Occipital lobe (tissue), 2 donors: ENCODE measurements around the gene HFE. TPM values are rescaled to one million over a fixed set of nuclear protein-coding genes. Genes with fewer than 3 reads are reported as not detected.
"Not testable (repeated sequence)": the region's sequence is repeated elsewhere in the genome, so short reads cannot be mapped to it uniquely, and the experiment has no call there.

Experiments used
- DNase-seq: peaks from one replicate; lab custom pipeline; 2025; lab: John Stamatoyannopoulos, UW
- total RNA-seq: library from RNA; depleted of rRNA; stranded (reverse); fragments of >200 nt; gene quantifications from one replicate; pipeline ENCODE4 v1.2.3, GENCODE V29; 2014

Gene HFE
- total RNA-seq, 1 donor from 2014 or later = 1.1 TPM

GRCh38 chr6:26107935-26108334 is 20.7 kb downstream of the HFE start:
- DNase-seq = no peak

DNA sequence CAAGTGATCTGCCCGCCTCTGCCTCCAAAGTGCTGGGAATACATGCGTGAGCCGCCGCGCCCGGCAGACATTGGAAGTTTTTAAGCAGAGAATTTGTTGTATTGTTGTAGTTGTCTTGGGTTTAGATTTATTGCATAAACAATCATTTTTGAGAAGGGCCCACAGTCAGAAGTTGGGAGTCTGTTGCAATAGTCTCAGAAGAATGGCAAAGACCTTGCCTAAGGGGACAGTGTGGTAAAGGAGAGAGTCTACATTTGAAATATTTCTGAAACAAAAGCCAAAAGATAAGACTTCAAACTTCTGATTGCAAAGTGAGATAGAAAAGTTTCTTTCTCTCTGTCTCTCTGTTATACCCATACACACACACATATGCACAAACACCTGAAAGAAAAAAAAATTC is 22.5 kb downstream of the HFE start:
- no peak for DNase-seq

- DNase-seq = no peak
Measured at GRCh38 chr6:26113570-26113969, 26.3 kb downstream of the HFE start.

DNA sequence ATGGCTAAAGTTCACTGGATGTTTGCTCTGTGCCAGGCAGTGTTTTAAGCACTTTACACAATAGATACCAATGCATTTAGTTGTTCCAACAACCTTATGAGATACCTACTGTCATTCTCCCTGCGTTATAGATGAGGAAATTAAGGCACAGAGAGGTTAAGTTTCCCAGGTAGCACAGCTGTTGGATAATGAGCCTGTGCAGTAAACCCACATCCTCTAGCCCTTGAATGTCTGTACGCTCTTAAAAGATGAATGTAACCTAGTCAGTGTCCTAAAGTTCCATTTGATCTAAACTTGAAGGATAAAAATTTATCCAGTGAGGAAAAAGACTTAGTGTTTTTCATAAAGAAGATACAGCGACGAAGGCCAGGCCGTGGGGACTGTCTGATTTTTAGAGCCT is 28.0 kb downstream of the HFE start:
- DNase-seq = no peak

DNA sequence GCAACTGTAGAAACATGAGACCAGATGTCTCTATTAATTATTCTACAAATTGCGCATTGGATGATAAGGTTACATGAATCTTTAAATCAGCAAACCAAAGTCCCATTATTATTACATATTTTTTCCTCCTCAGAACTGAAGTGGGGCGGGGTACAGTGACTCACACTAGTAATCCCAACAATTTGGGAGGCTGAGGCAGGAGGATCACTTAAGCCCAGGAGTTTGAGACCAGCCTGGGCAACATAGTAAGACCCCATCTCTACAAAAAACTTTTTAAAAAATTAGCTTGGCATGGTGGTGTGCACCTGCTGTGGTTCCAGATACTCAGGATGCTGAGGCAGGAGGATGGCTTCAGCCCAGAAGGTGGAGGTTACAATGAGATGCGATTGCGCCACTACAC is 29.0 kb downstream of the HFE start:
- no peak for DNase-seq

DNA sequence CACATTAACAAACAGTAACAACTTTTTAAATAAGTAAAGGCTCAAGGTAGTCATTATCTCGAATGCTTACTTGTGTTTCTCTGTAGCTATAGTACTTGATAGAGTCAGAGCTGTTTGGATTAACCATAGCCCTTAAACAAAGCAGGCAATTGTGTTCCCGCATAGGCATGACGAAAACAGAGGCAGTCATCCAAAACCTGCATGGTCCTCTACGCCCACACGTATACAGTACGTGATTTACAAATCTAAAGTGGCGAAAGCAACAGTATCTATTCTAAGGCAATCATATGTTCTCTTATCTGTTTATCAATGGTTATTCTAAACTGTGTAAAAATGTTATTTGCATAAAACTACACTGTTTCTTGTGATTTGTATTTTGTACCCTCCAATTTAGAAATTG is 31.8 kb downstream of the HFE start:
- no peak for DNase-seq

DNA sequence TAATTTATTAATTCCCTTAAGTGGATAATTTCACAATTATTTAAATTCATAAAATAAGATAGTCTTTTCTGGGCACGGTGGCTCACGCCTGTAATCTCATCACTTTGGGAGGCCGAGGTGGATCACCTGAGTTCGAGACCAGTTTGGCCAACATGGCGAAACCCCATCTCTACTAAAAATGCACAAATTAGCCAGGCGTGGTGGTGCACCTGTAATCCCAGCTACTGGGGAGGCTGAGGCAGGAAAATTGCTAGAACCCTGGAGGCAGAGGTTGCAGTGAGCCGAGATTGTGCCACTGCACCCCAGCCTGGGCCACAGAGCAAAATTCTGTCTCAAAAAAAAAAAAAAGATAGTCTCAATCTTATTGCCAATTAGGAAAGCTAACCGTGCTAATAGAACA is 32.9 kb downstream of the HFE start:
- not testable (repeated sequence) for DNase-seq

- no peak for DNase-seq
Measured at GRCh38 chr6:26120807-26121140, 33.5 kb downstream of the HFE start.

GRCh38 chr6:26121141-26122004 is 34.1 kb downstream of the HFE start:
- no peak for DNase-seq

GRCh38 chr6:26122005-26122388 is 34.8 kb downstream of the HFE start:
- no peak for DNase-seq

GRCh38 chr6:26122402-26122792 is 35.2 kb downstream of the HFE start:
- DNase-seq = no peak

DNA sequence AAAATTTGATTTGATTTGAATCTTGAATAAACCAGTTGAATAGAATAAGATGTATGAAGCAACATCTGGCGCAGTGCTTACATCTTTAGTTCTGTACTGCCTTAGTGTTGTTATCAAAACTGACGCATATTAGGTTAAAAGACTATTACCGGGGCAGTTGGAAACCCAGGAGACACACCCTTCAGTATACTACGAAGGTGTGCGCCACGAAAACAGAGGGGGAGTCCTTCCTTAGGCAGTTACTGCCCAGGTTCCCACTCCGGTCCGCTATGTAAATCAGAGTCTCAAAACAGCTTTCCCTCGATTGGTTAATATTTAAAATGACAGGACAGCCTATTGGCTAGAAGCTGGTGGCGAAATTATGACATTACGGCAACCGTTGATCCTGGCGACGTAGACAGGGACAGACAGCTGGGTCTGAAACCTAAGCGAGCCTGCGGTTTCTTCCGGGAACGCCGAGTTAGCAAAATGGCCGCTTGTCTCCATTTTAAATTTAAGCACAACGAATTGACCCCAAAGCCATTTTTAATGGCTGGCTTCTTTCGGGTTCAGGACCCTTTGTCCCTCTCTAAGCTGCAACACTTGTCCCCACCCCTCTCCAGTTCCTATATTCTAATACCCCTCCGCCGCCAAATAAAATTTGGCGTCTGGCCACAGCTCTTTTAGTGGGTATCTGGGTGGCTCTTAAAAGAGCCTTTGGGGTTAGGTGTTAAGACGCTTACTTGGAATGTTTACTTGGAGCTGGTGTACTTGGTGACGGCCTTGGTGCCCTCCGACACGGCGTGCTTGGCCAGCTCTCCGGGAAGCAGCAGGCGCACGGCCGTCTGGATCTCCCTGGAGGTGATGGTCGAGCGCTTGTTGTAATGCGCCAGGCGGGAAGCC is 35.8 kb downstream of the HFE start:
- DNase-seq = peak; percentile 90

DNA sequence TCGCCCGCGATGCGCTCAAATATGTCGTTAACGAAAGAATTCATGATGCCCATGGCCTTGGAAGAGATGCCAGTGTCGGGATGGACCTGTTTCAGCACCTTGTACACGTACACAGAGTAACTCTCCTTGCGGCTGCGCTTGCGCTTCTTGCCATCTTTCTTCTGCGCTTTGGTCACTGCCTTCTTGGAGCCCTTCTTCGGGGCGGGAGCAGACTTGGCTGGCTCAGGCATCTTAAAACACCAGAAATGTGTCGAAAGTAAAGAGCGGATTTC is 36.4 kb downstream of the HFE start:
- no peak for DNase-seq

DNA sequence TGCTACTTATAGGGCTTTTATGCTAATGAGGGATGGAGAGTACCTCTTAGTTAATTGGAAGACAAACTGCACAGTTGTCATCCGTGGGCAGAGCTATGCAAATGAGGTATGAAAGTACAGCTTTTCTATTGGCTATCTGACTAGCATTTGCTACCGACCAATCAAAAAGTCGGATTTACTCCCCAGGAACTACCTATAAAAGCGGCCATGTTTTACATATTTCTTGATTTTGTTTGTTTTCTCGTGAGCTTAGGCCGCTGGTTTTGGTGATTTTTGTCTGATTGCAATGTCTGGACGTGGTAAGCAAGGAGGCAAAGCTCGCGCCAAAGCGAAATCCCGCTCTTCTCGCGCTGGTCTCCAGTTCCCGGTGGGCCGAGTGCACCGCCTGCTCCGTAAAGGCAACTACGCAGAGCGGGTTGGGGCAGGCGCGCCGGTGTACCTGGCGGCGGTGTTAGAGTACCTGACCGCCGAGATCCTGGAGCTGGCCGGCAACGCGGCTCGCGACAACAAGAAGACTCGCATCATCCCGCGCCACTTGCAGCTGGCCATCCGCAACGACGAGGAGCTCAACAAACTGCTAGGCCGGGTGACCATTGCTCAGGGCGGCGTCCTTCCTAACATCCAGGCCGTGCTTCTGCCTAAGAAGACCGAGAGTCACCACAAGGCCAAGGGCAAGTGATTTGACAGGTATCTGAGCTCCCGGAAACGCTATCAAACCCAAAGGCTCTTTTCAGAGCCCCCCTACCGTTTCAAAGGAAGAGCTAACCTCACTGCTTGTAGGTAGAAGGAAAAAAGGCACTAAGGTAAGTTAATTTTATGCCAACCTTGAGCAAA is 36.9 kb downstream of the HFE start:
- DNase-seq = peak; percentile 81

DNA sequence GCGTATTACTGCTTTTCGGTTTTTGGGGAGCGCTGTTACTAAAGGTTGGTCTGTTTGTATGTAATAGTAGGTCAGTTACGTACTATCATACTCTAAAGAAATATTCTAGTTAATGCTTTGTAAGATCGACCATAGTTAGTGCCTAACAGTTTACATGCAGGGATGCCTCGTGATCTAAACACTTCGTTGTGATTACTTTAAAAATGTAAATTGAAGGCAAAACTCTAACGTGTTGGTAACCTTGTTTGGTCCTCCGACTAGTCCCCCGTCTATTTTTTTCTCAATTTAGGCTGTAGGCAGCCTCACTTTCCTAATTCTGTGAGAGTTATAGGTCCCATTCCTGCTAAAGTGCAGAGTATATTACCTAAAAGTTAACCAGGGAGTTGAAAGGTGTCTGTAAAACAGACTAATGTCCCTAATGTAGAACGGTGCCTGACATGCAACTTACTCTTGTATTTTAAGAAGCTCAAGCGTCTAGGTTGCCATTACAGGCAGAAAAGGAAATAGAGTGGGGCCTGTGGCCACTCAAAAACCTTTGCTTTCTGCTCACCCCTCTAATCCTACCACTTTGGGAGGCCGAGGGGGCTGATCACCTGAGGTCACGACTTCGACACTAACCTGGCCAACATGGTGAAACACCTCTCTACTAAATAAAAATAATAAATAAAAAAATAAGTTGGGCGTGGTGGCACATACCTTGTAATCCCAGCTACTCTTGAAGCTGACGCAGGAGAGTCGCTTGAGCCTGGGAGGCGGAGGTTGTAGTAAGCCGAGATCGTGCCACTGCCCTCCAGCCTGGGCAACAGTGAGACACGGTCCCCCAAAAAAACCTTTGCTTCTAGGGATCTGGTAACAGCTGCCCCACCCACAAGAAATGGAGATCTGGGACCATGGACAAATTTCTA is 37.8 kb downstream of the HFE start:
- no peak for DNase-seq

- no peak for DNase-seq
Measured at GRCh38 chr6:26126394-26127235, 39.4 kb downstream of the HFE start.

DNA sequence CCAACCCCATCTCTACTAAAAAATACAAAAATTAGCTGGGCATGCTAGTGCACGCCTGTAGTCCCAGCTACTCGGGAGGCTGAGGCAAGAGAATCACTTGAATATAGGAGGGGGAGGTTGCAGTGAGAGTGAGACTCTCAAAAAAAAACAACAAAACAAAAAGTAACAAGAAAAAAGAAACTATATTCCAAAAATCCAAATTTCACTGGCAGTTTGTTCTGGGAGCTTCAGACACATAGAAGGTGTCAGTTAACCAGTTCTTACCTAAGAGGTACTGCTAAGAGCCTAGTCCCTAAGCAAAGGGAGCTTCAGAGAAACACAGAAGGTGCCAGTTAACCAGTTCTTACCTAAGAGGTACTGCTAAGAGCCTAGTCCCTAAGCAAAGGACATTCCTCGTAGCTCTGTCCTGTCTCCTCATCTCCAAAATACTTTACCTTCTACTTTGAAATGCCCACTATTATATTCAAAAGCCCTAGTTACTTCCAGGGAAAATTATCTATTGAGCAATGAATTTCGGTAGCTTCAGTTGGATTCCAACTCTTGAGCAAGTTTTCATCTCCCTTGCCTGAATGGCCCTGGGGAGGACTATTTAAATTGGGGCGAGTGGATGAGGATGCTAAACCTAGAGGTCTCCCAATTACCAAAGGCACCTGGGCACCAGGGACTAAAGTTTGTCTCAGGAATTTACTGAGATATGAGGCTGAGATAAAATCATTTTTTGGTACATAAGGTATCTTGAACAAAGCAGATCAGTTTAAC is 41.0 kb downstream of the HFE start:
- no peak for DNase-seq

DNA sequence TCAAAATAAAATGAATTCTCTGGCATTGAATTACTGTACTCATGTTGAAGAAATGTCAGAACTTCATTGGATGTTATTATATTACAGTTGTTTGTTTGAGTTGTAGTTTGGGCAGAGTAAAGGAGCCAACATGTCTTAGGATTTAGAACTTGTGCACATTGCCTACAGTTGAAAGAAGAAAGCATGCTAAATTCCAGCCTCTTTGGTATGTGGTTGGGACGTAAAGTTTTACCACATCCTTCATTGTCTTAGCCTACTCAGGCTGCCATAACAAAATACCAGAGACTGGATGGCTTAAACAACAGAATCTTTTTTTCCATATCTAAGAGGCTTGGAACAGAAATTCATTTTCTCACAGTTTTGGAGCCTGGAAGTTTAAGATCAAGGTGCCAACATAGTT is 42.4 kb downstream of the HFE start:
- DNase-seq = no peak

DNA sequence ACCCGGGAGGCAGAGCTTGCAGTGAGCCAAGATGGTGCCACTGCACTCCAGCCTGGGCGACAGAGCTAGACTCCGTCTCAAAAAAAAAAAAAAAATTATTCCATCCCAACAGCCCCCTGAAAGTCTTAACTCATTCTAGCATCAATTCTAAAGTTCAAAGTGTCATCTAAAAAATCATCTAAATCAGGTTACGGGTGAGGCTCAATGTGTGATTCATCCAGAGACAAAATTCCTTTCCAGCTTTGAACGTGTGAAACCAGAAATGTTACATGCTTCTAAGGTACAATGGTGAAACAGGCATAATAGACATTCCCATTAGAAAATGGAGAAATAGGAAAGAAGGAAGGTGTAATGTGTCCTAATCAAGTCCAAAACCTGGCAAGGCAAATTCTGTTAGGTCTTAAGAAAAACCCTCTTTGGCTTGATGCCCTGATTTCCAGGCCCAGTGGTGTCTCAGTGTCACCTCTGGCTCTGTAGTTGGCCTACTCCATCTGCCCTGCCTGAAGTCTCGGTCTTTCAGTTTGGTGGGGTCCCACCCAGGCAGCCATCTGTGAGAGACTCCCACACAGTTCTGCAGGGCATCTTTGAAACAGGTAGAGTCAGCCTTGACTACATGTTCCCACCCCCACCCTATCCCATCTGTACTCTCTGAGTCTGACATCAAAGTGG is 43.5 kb downstream of the HFE start:
- no peak for DNase-seq
